Tibial artery (tissue), 4 donors: Measurements from ENCODE around the gene STARD10.

Source experiments
- DNase-seq, 2 donors: peaks; one replicate each; pipeline ENCODE4 v3.0.0-alpha.2; 2019
- H3K27ac ChIP-seq, 2 donors: fragments of 200-600 bp; sonication (generic) in 1 of 2; 1 replicate in 1 of 2; 2 replicates in 1 of 2; pipeline ENCODE4 v1.5.1; 2018 to 2019; ENCODE audit warnings: mild to moderate bottlenecking in 1 of 2
- H3K27me3 ChIP-seq, 2 donors: fragments of 200-600 bp; sonication (generic) in 1 of 2; one replicate each; pipeline versions ENCODE4 v1.5.1 to v1.6.0; 2016 to 2019
- H3K36me3 ChIP-seq, 3 donors: fragments of 200-600 bp; sonication (generic) in 2 of 3; one replicate each; pipeline ENCODE4 v1.5.1; 2016 to 2019; ENCODE audit warnings: mild to moderate bottlenecking in 2 of 3
- H3K4me1 ChIP-seq, 4 donors: fragments of 200-600 bp; sonication (generic) in 2 of 4; 1 replicate in 3 of 4; 2 replicates in 1 of 4; pipeline ENCODE4 v1.5.1; 2016 to 2019
- H3K4me3 ChIP-seq, 2 donors: fragments of 200-600 bp; sonication (generic) in 1 of 2; 1 replicate in 1 of 2; 2 replicates in 1 of 2; pipeline ENCODE4 v1.5.1; 2018 to 2019; ENCODE audit warnings: mild to moderate bottlenecking in 2 of 2
- H3K9me3 ChIP-seq, 3 donors: fragments of 200-600 bp; sonication (generic) in 1 of 3; one replicate each; pipeline ENCODE4 v1.5.1; 2016 to 2019
- CTCF ChIP-seq, 2 experiments: fragments of 200-600 bp in 1 of 2; fragments of 450-650 bp in 1 of 2; IDR thresholded peaks; one replicate each; pipeline ENCODE4 v1.5.1; 2017 to 2019; ENCODE audit warnings: antibody characterized with exemption in 2 of 2, mild to moderate bottlenecking in 1 of 2, moderate library complexity in 1 of 2
- intact Hi-C: fragments of 100-400 bp; cut with DNase I; formaldehyde crosslinking; loops from one replicate; pipeline ENCODE4 v1.15.0; 2023; ENCODE audit warnings: low total_unique reads

Gene STARD10

GRCh38 chr11:72716788-72717435, 76.9 kb downstream of the STARD10 start:
- DNase-seq = no peak
- Histone ChIP-seq H3K4me1 (peaks cover 0 to 36% (median 31%) of the 10 kb centered on the region in 4 donors), H3K36me3 (peaks cover 0 to 38% (median 10%) of the 10 kb centered on the region in 3 donors), H3K27me3 (no peaks in the 10 kb centered on the region), H3K4me3 (no peak overlapping the region), H3K27ac (no peak overlapping the region), H3K9me3 (no peaks in the 10 kb centered on the region)
- intact Hi-C loops = no loop called here
- TF ChIP-seq CTCF (IDR thresholded peaks at IDR 0.05) = no peak

GRCh38 chr11:72716290-72716689, 77.6 kb downstream of the STARD10 start:
- H3K27ac ChIP-seq = no peak overlapping the region
- TF ChIP-seq CTCF (IDR thresholded peaks at IDR 0.05) = no peak
- intact Hi-C loops = no loop called here
- peaks cover 0 to 44% (median 12%) of the 10 kb centered on the region in 3 donors for H3K36me3 ChIP-seq
- no peak for DNase-seq
- peaks cover 0 to 34% (median 28%) of the 10 kb centered on the region in 4 donors for H3K4me1 ChIP-seq
- H3K4me3 ChIP-seq = no peak overlapping the region
- no peaks in the 10 kb centered on the region for H3K27me3 ChIP-seq
- H3K9me3 ChIP-seq = no peaks in the 10 kb centered on the region

GRCh38 chr11:72712841-72713240, 81.0 kb downstream of the STARD10 start:
- H3K27ac ChIP-seq = no peak overlapping the region
- H3K9me3 ChIP-seq = no peaks in the 10 kb centered on the region
- peaks cover 15 to 76% (median 47%) of the 10 kb centered on the region in 3 donors for H3K36me3 ChIP-seq
- TF ChIP-seq CTCF (IDR thresholded peaks at IDR 0.05) = no peak
- H3K4me3 ChIP-seq = no peak overlapping the region
- no peaks in the 10 kb centered on the region for H3K27me3 ChIP-seq
- intact Hi-C loops = no loop called here
- DNase-seq = no peak
- H3K4me1 ChIP-seq = peaks cover 0 to 4% (median 0%) of the 10 kb centered on the region in 4 donors

GRCh38 chr11:72712168-72712751, 81.6 kb downstream of the STARD10 start:
- DNase-seq = peak; percentile 75 to 84
- intact Hi-C loops = no loop called here
- Histone ChIP-seq H3K36me3 (peaks cover 21 to 76% (median 53%) of the 10 kb centered on the region in 3 donors), H3K4me3 (no peak overlapping the region), H3K9me3 (no peaks in the 10 kb centered on the region), H3K27me3 (no peaks in the 10 kb centered on the region), H3K4me1 (peaks cover 0 to 4% (median 0%) of the 10 kb centered on the region in 4 donors), H3K27ac (no peak overlapping the region)
- TF ChIP-seq CTCF (IDR thresholded peaks at IDR 0.05) = no peak

- H3K4me1 ChIP-seq = no peaks in the 10 kb centered on the region
- no peaks in the 10 kb centered on the region for H3K27me3 ChIP-seq
- intact Hi-C loops = no loop called here
- no peaks in the 10 kb centered on the region for H3K9me3 ChIP-seq
- DNase-seq = no peak
- TF ChIP-seq CTCF (IDR thresholded peaks at IDR 0.05) = no peak
- H3K36me3 ChIP-seq = peaks cover 30 to 80% (median 64%) of the 10 kb centered on the region in 3 donors
- H3K27ac ChIP-seq = no peak overlapping the region
- H3K4me3 ChIP-seq = no peak overlapping the region
Measured at GRCh38 chr11:72711141-72711540, 82.7 kb downstream of the STARD10 start.
